ENCODE results near the gene IFT172.

Gene IFT172

DNA sequence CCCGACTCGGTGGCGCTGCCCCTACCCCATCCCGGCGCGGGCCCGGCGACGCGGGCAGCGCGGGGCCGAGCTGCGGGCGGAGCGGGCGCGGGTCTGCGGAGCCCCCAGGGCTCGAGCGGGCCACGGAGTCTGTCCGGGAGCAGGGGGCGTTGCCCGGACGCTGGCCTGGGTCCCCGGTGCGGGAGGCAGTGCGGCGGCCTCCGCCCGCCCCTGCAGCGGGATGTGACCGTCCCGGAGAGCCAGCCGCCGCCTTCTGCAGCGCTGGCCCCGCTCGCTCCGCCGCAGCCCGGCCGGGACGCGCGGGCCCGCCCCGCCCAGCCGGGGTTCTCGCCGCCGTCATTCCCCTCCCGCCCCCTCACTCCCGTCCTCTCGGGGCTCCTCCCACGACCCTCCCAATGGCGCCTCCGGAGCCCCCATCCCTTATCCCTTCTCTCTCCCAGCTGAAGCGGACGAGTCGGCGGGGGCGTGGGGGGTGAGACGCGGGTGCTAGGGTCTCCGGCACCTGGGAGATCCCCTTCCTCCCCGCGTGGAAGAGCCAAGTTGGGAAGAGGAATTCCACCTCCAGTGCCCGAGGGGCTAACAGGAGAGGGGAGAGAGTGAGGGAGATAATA lies 5.5 kb upstream of the IFT172 start, which contains the start of gene FNDC4:
Gene FNDC4, minus strand, starts transcription at position 257 of the 611 bp plus-strand sequence. CDS start 521 bp downstream, outside the sequence.
- no peak for DNase-seq (ENCODE audit: low read depth)

DNA sequence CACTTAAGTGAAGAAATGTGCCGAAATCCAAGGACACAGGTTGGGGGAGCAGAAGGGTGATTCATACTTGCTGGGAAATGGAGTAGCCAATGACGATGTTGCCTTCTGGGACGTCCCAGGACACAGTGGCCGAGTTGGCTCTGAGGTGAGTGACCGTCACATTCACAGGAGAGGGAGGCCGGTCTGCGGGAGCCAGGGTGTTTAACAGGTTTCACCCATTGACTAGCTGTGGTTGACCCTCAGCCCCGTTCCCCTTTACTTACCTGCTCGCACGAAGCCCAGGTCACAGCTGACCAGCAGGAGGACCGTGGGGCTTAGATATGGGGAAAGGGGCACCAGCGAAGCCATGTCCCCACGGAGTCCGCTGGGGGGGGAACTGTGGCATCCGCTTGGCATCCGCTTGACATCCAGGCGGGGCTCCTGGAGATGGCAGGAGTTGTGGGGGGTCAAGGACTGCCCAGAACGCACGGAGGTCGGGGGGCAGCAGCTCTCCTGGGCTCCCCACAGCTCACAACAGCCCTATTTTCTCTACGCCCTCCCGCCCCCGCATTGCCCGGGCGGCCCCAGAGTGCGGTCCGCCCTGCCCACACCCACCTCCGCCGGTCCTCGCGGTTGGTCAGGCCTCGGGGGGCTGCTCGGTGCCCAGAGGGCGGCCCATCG lies 4.9 kb upstream of the IFT172 start:
- DNase-seq (ENCODE audit: low read depth), result no peak

DNA sequence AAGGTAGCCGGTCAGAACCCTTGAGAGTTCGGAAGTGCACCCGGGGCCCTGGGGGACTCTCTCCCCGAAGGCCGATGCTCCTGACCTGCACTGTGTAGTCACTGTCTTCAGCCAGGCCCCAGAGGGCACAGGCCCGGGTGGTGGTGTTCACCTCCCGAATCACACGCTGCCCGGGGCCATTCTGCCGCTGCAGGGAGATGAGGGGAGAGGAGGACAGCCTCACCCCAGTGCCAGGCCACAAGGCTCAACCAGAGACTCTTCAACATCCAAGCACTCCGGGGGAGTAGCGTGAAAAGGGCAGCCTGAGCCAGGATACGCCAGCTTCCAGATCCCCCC lies 4.4 kb upstream of the IFT172 start:
- DNase-seq (ENCODE audit: low read depth), result no peak

DNA sequence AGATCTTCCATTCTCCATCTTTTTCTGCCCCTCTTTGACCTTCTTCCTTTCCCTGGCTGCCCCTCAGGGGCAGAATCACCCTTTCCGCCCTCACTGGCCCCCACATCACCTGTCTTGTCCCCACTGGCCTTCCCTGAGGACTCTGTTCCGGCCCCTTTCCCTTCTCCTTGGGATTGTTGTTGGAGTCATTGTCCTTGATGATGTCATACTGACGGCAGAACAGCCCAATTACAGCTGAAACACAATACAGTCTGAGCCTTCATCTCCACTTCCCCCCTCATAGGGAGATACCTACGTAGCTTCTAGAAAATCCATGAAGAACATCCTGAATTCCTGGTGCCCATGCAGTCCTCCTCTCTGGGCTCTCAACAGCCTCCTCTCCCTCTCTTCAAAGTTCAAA lies 3.0 kb upstream of the IFT172 start:
- no peak for DNase-seq (ENCODE audit: low read depth)

DNA sequence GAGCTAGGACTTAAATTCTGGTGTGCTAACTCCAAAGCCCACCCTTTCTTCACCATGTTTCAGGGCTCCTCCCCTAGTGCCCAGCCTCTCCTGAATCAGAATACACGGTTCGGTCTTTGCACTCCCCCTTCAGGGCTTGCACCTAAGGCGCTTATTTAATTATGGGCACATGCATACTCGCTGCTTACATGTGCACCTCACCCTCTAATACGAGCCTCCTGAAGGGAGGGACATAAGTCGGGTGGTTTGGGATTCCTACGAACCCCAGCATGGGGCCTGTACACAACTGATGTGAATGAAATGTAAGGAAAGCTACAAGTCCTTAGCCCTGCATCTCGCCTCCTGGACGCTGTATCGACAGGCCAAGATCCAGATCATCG lies 435 bp downstream of the IFT172 start:
- no peak for DNase-seq (ENCODE audit: low read depth)

DNA sequence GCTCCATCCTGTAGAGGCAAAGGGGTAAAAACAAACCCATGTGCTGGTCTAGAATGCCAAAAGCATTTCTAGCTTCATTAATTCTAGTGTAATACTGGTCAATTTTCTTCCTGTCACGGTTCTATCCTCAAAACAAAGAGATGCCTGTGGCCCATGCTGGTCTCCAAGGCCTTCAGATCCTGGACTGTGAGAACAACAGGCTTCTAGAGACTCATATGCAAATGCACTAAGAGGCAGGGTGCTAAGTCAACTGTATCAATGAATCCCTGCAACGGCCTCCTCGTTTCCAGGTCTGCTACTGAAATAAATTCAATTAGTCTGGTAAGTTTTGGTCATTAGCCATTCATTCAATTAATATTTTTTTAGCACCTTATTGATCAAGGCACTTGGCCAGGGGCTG lies 4.0 kb downstream of the IFT172 start:
- DNase-seq (ENCODE audit: low read depth), result no peak

DNA sequence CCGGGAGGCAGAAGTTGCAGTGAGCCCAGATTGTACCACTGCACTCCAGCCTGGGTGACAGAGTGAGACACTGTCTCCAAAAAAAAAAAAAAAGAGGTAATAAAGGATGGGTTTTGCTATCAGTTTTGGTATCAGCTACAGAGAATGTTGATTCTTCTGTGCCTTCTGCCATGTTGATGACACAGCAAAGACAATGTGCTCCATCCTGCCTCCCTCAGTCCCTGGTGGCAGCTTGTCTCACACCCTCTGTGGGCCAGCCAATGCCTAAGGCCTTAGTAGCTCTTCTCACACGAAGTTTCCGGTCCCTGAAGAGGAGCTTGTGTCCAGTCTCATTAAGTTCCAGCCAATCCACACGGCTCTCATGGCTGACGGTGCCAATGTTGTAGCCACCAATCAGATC lies 17.6 kb downstream of the IFT172 start:
- DNase-seq (ENCODE audit: low read depth), result no peak

DNA sequence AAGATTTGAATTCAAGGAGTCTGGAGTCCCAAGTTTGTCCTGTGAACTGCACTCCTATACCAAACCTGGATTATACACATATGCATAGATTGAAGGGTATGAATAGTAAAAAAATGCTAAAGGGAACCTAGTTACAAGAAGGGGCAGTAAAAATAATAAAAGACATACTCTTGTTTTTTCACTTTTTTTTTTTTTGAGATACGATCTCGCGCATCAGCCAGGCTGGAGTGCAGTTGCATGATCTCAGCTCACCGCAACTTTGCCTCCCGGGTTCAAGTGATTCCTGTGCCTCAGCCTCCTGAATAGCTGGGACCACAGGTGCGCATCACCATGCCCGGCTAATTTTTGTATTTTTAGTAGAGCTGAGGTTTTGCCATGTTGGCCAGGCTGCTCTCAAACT lies 25.1 kb downstream of the IFT172 start:
- no peak for DNase-seq (ENCODE audit: low read depth)

DNA sequence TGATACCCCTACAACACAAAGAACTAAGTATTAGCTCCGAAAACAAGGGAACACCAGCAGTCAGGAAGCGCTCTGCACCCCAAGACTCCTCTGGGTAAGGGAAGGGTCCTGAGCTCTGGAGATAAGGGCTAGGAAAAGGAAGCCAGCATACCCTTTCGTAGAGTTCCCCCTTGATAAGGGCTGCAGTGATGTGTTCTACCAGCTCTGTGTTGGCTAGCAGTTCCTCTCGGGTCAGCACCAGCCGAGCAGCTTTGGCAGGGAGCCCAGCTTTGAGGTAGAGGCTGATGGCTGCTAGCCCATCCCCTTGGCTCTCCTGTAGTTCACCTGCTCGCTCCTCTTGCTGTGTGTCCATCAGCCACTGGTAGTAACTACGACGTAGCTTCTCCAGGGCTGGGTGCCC lies 28.4 kb downstream of the IFT172 start:
- DNase-seq (ENCODE audit: low read depth), result no peak

DNA sequence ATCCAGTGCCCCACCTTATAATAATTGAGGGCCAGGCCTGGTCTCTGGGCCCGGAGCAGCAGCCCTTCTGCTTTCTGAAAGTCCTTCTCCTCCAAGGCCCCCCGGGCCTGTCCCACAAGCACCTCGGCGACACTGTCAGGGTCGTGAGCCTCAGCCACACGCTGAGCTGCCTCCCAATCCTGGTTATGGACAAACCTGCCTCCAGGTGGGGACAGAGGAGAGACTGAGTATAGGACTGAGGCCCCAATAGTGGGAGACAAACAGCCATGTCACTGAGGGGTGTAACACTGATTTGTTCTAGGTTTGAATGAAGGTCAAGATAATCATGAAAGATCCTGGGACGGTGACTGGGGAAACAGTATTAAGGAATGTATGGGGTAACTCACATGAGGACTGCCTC lies 35.6 kb downstream of the IFT172 start:
- DNase-seq (ENCODE audit: low read depth), result no peak

DNA sequence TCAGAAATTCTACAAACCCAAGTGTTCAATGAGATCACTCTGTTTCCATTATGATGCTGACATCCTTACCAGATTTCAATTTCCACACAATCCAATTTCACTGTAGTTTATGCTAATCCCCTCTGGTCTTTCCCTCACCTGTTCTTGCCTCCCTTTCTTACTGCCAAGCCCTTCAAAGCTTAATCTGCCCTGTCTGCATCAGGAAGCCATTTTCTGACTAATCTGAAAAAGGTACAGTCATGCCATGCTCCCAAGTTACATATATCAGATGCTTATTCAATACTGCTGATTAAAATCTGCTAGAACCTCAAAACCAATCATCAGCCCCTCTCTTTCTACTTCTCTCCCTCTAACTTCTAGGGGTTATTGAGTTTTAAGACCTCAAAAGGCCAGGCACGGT lies 38.4 kb downstream of the IFT172 start:
- no peak for DNase-seq (ENCODE audit: low read depth)

DNA sequence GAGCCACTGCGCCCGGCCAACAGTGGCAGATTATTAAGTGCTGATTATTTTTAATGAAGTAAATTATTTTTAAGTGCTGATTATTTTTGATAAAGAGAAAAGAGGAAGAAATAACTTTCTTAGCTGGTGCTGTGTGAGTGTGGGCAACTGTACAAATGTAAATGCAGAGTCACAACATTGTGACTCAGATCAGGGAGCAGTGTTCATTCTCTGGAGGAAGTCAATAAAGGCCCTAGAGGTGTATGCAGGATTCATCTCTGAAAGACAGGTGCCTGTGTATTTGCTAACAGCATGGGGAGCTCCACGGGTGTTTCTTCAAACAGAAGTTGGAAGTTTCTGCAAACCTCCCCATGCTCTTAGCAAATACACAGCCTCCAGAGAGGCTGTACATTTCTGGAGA lies 41.2 kb downstream of the IFT172 start:
- DNase-seq (ENCODE audit: low read depth), result no peak

DNA sequence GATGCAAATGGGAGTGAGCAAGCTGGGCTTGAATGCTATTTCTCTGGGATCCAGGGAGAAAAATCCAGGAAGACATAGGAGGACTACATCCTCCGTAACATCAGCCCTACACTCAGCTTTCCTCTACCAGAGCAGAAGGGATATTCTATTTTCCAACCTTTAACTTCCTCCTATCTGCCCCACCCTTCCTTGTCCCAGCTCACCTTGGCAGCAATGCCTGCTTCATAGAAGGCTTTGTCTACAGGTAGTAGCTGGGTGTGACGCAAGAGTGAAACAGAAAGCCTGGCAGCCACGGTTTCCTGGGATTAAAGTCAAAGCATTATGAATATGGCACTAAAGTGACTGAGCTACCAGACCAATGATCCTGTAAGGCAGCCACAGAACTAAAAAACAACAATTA lies 43.5 kb downstream of the IFT172 start:
- DNase-seq (ENCODE audit: low read depth), result no peak

DNA sequence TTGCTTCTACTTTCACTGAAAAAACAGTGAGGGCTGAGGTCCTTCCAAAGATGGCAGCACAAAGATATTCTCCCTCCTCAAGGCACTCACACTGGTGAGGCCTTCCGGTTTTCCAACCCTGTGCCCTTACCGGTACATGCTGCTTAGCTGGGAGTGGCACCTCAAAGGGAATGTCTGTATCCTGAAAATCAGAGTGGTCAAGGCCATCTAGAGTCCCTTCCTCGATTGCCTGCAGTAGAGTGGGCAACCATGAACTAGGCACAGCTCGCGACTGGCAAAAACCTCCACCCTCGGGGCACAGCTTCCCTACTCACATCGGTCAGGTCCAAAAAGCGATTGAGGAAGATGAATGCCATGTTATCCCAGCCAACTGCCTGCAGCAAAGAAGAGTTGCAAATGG lies 43.9 kb downstream of the IFT172 start:
- no peak for DNase-seq (ENCODE audit: low read depth)

DNA sequence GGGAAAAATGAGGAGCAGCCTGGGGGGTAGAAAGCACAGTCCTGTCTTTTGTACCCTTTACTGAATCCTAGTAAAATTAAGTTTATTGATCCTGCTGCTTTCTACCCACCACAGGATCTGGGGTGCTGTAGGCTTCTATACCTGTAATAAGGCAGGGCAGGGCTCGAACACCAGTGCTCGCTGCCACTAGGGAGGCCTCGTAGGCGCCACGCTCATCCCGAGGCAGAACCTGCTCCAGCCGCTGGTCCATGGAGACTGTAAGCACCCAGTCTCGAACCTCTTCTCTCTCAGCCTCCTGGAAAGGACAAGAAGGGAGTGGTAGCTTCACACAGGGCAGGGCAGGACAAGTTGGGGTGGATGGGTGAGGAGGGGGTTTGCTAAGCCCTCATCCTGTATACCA lies 44.4 kb downstream of the IFT172 start:
- no peak for DNase-seq (ENCODE audit: low read depth)

DNA sequence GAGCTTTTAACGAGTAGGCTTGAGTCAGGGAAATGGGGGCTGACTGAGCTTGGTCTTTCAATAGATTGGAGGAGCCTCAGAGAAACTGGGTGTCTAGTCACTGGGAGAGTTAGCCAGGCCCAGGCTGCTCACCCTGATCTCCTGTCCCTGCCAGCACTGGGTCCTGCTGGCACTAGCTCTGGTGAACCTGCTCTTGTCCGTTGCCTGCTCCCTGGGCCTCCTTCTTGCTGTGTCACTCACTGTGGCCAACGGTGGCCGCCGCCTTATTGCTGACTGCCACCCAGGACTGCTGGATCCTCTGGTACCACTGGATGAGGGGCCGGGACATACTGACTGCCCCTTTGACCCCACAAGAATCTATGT lies 46.6 kb downstream of the IFT172 start:
- DNase-seq (ENCODE audit: low read depth), result no peak

DNA sequence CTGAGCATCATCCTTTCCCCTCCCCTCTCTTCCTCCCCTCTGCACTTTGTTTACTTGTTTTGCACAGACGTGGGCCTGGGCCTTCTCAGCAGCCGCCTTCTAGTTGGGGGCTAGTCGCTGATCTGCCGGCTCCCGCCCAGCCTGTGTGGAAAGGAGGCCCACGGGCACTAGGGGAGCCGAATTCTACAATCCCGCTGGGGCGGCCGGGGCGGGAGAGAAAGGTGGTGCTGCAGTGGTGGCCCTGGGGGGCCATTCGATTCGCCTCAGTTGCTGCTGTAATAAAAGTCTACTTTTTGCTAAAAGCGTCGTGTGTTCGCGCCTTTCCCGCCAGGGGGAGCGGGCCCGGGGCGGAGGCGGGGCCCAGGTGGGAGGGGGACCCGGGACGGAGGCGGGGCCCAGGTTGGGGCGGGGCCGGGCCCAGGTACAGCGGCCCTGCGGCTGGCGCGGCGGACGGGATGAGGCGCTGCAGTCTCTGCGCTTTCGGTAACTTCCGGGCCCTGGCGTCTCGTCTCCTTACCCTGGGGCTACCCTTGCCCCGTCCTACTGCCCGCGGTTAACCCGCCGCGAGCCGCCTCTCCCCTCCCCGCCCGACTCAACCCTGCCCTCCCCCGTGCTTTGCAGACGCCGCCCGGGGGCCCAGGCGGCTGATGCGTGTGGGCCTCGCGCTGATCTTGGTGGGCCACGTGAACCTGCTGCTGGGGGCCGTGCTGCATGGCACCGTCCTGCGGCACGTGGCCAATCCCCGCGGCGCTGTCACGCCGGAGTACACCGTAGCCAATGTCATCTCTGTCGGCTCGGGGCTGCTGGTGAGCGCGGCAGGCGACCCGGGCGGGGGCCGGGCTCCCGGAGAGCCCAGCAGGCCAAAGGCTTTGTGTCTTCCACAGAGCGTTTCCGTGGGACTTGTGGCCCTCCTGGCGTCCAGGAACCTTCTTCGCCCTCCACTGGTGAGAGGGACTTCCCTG lies 47.3 kb downstream of the IFT172 start, which contains the start of gene KRTCAP3:
Gene KRTCAP3, plus strand, starts transcription at position 424 of the 962 bp plus-strand sequence. Its CDS starts 32 bp downstream, at position 456.
- peak; percentile 12 for DNase-seq (ENCODE audit: low read depth)

DNA sequence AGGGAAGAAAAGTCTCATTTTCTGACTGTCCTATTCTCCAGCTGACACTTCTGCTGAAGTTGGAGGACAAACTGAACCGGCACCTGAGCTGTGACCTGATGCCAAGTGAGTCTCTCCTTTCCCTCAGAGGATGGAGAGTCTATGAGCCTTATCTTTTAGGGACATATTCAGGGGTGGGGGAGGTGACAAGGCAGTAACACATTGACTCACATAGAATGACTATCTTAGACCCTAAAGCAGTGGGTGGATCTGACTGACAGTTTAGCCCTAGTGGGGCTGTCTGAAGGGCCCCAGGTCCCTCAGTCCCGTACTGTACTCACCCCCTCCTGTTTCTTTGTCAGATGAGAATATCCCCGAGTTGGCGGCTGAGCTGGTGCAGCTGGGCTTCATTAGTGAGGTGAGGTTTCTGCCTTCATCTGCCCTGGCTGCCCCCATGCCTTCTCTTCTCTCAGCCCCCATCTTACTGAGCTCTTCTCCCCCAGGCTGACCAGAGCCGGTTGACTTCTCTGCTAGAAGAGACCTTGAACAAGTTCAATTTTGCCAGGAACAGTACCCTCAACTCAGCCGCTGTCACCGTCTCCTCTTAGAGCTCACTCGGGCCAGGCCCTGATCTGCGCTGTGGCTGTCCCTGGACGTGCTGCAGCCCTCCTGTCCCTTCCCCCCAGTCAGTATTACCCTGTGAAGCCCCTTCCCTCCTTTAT lies 48.2 kb downstream of the IFT172 start:
- DNase-seq (ENCODE audit: low read depth), result no peak

DNA sequence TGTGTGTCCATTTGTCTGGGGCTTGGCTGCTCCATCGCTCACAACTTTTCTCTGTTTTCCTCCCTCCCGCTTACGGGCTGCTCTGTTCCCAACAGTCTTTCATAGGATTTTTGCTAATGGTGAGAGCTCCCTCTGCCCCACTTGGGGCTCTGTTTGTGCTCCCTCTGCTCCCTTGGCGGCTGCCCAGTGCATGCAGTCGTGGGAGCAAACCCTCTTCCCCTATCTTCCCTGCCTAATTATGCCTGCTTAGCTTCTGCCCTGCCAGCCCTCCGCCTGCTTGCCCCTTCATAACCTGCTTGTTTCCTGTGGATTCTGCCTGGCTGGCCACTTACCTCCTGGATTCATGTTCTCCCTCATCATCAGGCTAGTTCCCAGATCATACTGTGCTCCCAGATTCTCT lies 53.9 kb downstream of the IFT172 start:
- no peak for DNase-seq (ENCODE audit: low read depth)

DNA sequence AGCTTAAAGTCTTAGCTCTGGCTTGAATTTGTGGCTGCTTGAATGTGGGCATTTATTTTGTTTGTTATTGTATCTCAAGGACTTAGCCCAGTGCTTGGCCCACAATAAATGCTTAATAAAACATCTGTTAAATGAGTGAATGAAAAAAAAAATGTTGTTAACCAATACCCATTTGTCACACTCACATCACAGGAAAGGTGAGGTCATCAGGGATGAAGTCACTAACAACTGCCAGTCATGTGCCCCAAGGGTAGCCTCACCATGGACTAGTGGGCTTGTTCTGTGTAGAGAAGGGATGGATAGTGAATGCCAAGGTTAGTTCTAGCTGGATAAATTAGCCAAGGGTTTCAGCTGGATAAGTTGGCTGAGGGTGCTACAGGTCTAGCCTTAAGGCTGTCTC lies 58.1 kb downstream of the IFT172 start:
- no peak for DNase-seq (ENCODE audit: low read depth)

DNA sequence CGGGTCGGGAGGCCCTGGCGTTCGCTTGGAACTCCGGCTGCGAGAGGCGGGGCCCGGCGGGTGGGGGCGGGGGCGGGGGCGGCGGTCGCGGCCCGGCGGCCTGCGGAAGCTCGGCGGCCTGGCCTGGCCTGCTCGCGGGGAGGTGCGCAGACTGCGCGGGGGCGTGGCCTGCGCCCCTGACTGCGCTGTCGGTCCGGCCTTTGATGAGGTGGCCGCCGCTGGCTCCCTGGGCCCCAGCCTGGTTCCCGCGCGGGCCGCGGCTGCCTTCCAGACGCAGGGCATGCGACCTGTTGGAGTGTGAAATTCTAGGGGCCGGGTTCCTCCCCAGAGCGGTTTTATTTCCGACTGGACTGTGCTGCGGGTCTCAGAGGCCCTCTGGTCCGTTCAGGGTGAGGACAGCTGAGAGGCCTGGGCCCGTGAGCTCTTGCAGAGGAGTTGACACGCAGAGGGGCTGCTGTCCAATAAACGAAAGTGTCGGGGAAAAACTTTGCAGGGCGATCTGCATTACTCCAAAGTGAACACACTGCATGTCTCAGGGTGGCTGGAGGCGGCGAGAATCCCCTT lies 60.5 kb downstream of the IFT172 start:
- DNase-seq (ENCODE audit: low read depth), result peak; percentile 72

Measured in stimulated activated CD8-positive, alpha-beta memory T cell treated with anti-CD3 and anti-CD28 coated beads, Interleukin-4, amount 100 ng/mL, for 24 hours (primary cell).